Measurements from ENCODE around the gene PPP2R2B. TPM values are rescaled to one million over a fixed set of nuclear protein-coding genes. Genes with fewer than 3 reads are reported as not detected.

PPP2R2B gene
- polyA plus RNA-seq, 3 donors, result 0.08 TPM; not detected in 2

GRCh38 chr5:146548781-146549449, 329.6 kb downstream of the PPP2R2B start:
- no peak overlapping the region for H3K27ac Mint-ChIP-seq
- DNase-seq, result no peak
- H3K27me3 ChIP-seq (ENCODE audit: control insufficient read depth in 2 of 2, insufficient read depth in 2 of 2, low read length in 2 of 2), result no peaks in the 10 kb centered on the region
- no peaks in the 10 kb centered on the region for H3K9me3 ChIP-seq (replicated peaks in 1 of 2; ENCODE audit: control insufficient read depth in 1 of 2, insufficient read depth in 1 of 2, low read length in 2 of 2)
- no peaks in the 10 kb centered on the region for H3K79me2 ChIP-seq (ENCODE audit: insufficient read depth, low read length)
- no peak overlapping the region for H3K27ac ChIP-seq (ENCODE audit: low read depth in 1 of 2, low read length in 2 of 2)
- H3K4me1 Mint-ChIP-seq, result no peaks in the 10 kb centered on the region
- TF ChIP-seq CTCF (IDR thresholded peaks at IDR 0.05), result no peak
- H3K4me3 Mint-ChIP-seq, result no peak overlapping the region
- H3K36me3 ChIP-seq (replicated peaks in 1 of 2; ENCODE audit: control insufficient read depth in 1 of 2, insufficient read depth in 2 of 2, low read length in 2 of 2), result no peaks in the 10 kb centered on the region
- H3K4me2 ChIP-seq (replicated peaks; ENCODE audit: extremely low read depth, low read length, poor library complexity, severe bottlenecking), result no peak overlapping the region
- H3K9ac ChIP-seq (ENCODE audit: insufficient read depth, low read length, poor library complexity, severe bottlenecking), result no peak overlapping the region
- H3K36me3 Mint-ChIP-seq, result no peaks in the 10 kb centered on the region
- WGBS (ENCODE audit: insufficient coverage), result 75% methylated on average over 2 of the region's 2 CpGs
- no peaks in the 10 kb centered on the region for H4K20me1 ChIP-seq (ENCODE audit: insufficient read depth, low read length)
- no peaks in the 10 kb centered on the region for H3K4me1 ChIP-seq (ENCODE audit: control insufficient read depth in 1 of 2, insufficient read depth in 2 of 2, low read length in 2 of 2)
- H3K4me3 ChIP-seq (replicated peaks in 1 of 3; ENCODE audit: low read depth in 2 of 3, low read length in 3 of 3), result no peak overlapping the region
- intact Hi-C loops (cut with micrococcal nuclease), result loop anchor here in 1 of 2 donors (5.0 kb wide), 1 partner anchor 418 kb away; no protein-coding TSS in a partner anchor
- peaks cover 0 to 2% (median 0%) of the 10 kb centered on the region in 7 donors for H3K9me3 Mint-ChIP-seq
- H2AFZ ChIP-seq (ENCODE audit: insufficient read depth, low read depth, low read length, poor library complexity, severe bottlenecking), result no peak overlapping the region
- peaks cover 4 to 11% (median 6%) of the 10 kb centered on the region in 3 donors for H3K27me3 Mint-ChIP-seq (ENCODE audit: low read depth in 3 of 3)

DNA sequence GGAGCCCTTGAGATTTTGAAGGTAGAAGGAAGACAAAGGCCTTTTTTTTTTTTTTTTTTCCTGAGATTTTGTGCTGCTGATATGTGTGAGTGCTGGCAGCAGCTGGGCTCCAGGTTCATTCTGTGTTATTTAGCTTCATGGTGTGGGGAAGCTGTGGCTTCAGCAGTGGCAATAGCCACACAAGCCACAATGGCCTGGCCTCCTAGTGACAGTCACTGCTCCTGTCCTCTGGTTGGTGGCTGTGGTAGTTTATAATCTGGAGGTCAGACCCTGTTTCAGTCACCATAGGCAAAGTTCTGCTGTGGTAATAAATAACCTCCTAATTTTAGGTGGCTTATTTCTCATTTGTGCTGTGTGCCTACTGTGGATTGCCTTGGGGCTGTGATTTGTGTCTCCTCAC, 334.3 kb downstream of the PPP2R2B start:
- Mint-ChIP-seq H3K27me3 (ENCODE audit: low read depth in 3 of 3) (peaks cover 7 to 12% (median 9%) of the 10 kb centered on the region in 3 donors), H3K4me3 (no peak overlapping the region), H3K9me3 (no peaks in the 10 kb centered on the region), H3K36me3 (no peaks in the 10 kb centered on the region), H3K27ac (no peak overlapping the region), H3K4me1 (peaks cover 2% of the 10 kb centered on the region)
- Histone ChIP-seq H3K36me3 (replicated peaks in 1 of 2; ENCODE audit: control insufficient read depth in 1 of 2, insufficient read depth in 2 of 2, low read length in 2 of 2) (no peaks in the 10 kb centered on the region), H2AFZ (ENCODE audit: insufficient read depth, low read depth, low read length, poor library complexity, severe bottlenecking) (no peak overlapping the region), H3K9ac (ENCODE audit: insufficient read depth, low read length, poor library complexity, severe bottlenecking) (no peak overlapping the region), H4K20me1 (ENCODE audit: insufficient read depth, low read length) (no peaks in the 10 kb centered on the region), H3K27ac (ENCODE audit: low read depth in 1 of 2, low read length in 2 of 2) (no peak overlapping the region), H3K27me3 (ENCODE audit: control insufficient read depth in 2 of 2, insufficient read depth in 2 of 2, low read length in 2 of 2) (no peaks in the 10 kb centered on the region), H3K79me2 (ENCODE audit: insufficient read depth, low read length) (no peaks in the 10 kb centered on the region), H3K4me2 (replicated peaks; ENCODE audit: extremely low read depth, low read length, poor library complexity, severe bottlenecking) (no peak overlapping the region), H3K4me3 (replicated peaks in 1 of 3; ENCODE audit: low read depth in 2 of 3, low read length in 3 of 3) (no peak overlapping the region), H3K4me1 (ENCODE audit: control insufficient read depth in 1 of 2, insufficient read depth in 2 of 2, low read length in 2 of 2) (no peaks in the 10 kb centered on the region), H3K9me3 (replicated peaks in 1 of 2; ENCODE audit: control insufficient read depth in 1 of 2, insufficient read depth in 1 of 2, low read length in 2 of 2) (no peaks in the 10 kb centered on the region)
- intact Hi-C loops (cut with micrococcal nuclease), result no loop called here
- no peak for TF ChIP-seq CTCF (IDR thresholded peaks at IDR 0.05)
- no peak for DNase-seq
